SK-MEL-5 (cell line): Measurements from ENCODE around the gene MPZL3. TPM values are rescaled to one million over a fixed set of nuclear protein-coding genes. Genes with fewer than 3 reads are reported as not detected.
A peak's percentile ranks its signal among the peaks of the same experiment; 100 is the strongest.

ENCODE experiments used
- DNase-seq: peaks from one replicate; pipeline ENCODE4 v3.0.0-alpha.2; 2016; ENCODE audit warnings: low read depth, low spot score
- in situ Hi-C: cut with HindIII; loops from 2 replicates; pipeline ENCODE4 v1.10.0; 2016; ENCODE audit warnings: low sequenced_read_pairs, high pct_unique_total_duplicates, low pct_unique_long_range_greater_than_20kb
- total RNA-seq: library from RNA; depleted of rRNA; stranded (reverse); fragments of >200 nt; shearing (Covaris generic); gene quantifications from 2 replicates; pipeline ENCODE4 v1.2.3, GENCODE V29; 2014

Gene MPZL3
- total RNA-seq, 1 experiment from 2014 or later, result not detected

- in situ Hi-C loops, result no loop called here
- DNase-seq, result no peak
These were observed 22.0 kb upstream of the MPZL3 start for GRCh38 chr11:118274186-118274585.

DNA sequence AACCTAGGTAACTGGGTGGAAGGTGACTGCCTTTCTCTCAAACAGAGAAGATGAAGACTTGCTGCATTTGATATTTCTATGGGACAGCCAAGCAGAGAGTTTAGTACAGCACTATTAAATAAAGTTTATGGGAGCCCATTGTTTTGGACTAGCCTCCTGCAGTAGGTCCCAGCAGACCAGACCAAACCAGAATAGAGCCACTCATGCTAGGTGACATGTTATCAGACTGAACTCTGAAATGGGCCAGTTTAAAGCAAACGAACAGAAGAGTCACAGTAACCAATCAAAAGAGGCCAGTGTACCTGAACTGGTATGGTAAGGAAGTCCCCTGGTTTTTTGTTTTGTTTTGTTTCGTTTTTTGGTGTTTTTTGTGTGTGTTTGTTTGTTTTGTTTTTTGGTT, 19.8 kb upstream of the MPZL3 start:
- in situ Hi-C loops, result no loop called here
- DNase-seq, result no peak

DNA sequence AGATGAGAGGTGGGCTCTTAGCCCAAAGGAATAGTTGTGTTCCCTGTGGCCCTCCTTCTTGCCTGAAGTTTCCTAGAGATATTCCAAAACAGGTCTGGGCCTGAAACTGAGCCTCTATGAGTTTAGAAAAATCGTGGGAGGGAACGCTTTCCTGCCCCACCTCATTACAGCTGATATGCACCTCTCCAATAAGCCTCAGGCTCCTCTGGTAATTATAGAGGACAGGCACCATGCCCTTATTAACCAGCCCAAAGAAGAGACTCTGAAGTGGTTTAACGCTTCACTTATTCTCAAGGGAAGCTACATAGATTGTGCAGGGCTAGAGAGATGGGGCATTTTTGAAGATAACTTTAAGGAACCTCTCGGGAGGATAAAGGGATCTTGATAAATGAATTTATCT, 15.3 kb upstream of the MPZL3 start:
- in situ Hi-C loops, result no loop called here
- no peak for DNase-seq

DNA sequence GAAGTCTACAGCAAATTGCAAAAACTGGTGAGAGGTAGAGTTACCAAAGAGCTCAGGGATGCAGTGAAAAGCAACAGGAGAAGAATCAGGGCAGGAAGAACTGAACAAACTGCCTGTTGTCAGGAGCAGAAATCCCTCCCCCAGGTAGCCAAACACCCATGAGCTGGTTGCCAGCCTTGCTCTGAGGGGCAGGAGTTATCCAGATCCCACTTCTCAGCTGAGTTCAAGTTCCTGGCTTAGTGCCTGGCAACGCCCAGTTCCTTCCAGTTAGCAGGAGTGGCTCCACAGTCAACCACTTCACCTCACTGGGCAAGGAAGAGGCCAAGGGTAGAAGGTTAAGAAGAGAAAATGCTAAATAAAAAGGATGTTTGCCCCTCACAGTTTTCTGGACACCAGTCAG, 13.8 kb upstream of the MPZL3 start:
- no peak for DNase-seq
- in situ Hi-C loops, result no loop called here

- in situ Hi-C loops, result no loop called here
- no peak for DNase-seq
These were observed 12.7 kb upstream of the MPZL3 start for GRCh38 chr11:118264569-118265465.

- no peak for DNase-seq
- in situ Hi-C loops, result no loop called here
These were observed 11.8 kb upstream of the MPZL3 start, which contains the start of gene MPZL2 for GRCh38 chr11:118263695-118264568. MPZL2 (minus strand) TSS chr11:118264297; CDS start chr11:118264153, 144 bp downstream.

DNA sequence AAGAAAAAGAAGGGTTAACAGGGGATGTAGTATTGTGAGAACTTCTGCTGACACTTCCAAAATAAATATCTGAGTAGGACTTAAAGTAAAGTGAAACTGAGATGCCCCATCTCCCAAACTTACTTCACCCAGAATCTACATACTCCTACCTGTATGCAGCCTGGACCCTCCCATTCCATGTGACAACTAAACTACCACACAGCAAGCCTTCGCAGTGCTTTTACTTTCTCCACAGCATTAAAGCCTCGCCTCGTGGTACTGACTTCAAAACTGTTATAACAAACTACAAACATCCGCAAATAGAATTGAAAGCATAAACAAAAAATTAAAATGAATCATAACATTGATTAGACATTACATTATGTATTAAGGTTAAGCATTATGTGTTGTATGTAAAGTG, 10.9 kb upstream of the MPZL3 start:
- in situ Hi-C loops, result no loop called here
- no peak for DNase-seq

DNA sequence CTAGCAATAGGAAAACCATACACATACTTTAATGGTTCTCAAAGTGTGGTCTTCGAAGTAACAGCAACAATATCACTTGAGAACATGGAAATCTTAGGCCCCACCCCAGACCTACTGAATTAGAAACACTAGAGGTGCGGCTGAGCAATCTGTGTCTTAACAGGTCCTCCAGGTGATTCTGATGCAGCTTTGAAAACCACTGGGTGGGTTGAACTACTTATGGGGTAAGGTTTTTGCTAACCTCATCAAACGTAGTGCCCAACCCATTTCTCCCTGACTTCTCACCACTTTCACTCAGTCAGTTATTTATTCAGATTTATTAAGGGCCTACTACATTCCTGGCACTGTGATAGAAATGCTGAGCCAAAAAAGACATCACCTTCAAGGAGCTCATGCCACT, 8.2 kb upstream of the MPZL3 start:
- in situ Hi-C loops, result no loop called here
- no peak for DNase-seq

DNA sequence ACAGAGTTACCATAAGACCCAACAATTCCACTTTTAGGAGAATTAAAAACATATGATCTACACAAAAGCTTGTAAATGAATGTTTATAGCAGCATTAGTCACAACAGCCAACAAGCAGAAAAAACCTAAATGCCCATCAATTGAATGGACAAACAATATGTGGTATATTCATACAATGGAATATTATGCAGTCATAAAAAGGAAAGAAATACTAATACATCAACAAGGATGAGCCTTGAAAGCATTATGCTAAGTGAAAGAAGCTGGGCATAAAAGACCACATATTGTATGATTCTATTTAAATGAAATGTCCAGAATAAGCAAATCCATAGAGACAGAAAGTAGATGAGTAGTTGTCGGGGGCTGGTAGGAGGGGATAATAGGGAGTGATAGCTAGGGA, 7.0 kb upstream of the MPZL3 start:
- DNase-seq, result no peak
- in situ Hi-C loops, result no loop called here

GRCh38 chr11:118258410-118258809, 6.2 kb upstream of the MPZL3 start:
- peak; percentile 29 for DNase-seq
- in situ Hi-C loops, result no loop called here

DNA sequence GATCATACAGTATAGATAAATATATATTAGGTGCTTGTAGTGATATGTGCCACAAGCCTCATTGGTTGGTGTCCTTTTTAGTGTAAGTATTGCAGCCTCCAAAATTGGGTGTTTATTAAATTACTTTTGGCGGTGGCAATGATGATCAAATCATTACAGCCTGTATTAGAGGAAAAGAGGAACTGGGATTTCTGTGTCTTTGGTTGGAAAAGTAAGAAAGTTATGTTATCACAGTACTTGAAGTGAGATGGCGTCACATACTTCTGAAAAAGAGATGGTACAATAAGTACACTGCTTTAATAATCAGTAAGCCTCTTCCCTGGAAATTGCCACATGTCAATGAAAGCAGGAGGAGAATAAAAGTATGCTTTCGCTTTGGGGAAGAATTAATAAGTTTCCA, 523 bp upstream of the MPZL3 start:
- in situ Hi-C loops, result no loop called here
- DNase-seq, result no peak

GRCh38 chr11:118247041-118247440, 5.1 kb downstream of the MPZL3 start:
- in situ Hi-C loops, result no loop called here
- DNase-seq, result no peak

DNA sequence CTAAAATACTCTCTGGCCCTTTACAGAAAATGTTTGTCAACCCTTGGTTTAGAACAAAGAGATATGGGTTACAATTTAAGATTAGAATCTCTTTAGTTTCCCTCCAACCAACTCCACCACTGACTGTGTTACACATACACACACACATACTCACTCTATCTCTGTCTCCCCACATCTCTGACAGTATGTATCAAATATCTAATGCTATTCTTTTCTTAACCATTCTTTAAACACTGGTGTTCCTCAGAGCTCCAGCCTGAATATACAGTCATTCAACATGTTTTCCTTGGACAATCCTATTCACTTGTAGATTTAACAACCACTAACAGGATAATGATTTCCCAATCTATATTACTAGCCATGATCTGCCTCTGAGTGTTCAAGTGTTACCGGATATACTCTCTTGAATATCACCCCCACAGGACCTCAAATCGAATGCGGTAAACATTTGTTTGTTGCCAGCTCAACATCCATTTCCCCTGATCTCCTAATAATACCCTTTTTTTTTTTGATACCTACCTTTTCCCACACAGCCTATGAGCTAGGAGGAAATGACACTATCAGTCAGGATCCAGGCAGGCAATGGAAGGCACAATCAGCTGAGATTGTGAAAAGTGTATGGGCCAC, 6.1 kb downstream of the MPZL3 start:
- in situ Hi-C loops, result no loop called here
- DNase-seq, result no peak

- in situ Hi-C loops, result no loop called here
- DNase-seq, result no peak
These were observed 8.0 kb downstream of the MPZL3 start for GRCh38 chr11:118243993-118244762.

- in situ Hi-C loops, result no loop called here
- no peak for DNase-seq
These were observed 9.0 kb downstream of the MPZL3 start for GRCh38 chr11:118243161-118243560.

- in situ Hi-C loops, result no loop called here
- no peak for DNase-seq
These were observed 10.4 kb downstream of the MPZL3 start for GRCh38 chr11:118241764-118242098.

DNA sequence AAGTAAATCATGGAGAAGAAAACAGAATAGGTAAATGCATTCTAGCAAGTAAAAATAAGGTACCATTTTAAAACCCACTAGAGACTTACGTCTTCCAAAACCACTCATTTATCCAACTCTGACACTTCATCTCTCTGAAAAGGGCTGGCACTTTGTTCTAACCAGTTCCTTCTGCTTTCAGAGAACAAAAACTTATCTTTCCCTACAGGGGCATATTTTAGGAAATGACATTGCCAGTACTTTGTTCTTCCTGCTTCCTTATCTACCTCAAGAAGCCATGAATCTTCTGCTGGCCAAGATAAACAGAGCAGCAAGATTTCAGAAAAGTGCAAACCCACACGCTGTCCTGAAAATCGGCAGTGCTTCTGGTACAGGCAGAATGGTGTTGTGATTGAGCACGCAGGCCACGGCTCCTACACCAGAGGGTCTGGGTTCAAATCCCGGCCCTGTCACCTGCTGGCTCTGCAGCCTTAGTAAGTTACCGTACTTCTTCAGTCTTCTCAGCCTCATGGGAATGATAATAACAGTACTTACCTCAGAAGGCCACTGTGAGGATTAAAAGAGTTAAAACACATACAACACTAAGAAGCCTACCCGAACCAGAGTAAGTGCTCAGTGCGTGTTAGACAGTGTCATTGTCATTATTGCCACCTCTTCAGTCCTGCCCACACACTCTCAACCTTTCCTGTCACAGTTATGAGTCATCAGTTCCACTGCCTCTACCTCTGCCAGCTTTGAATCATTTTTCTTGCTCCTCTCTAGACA, 11.0 kb downstream of the MPZL3 start:
- DNase-seq, result no peak
- in situ Hi-C loops, result no loop called here
